Activated naive CD8-positive, alpha-beta T cell (primary cell): ENCODE measurements around the gene ZP1.

ENCODE experiments used
- H3K27ac Mint-ChIP-seq: one replicate; pipeline ENCODE4 v1.8.0; 2021; ENCODE audit warnings: mixed read lengths
- H3K27me3 Mint-ChIP-seq: one replicate; pipeline ENCODE4 v1.8.0; 2021; ENCODE audit warnings: mixed read lengths
- H3K36me3 Mint-ChIP-seq: one replicate; pipeline ENCODE4 v1.8.0; 2021; ENCODE audit warnings: mixed read lengths
- H3K4me1 Mint-ChIP-seq: one replicate; pipeline ENCODE4 v1.8.0; 2021; ENCODE audit warnings: low read depth, mixed read lengths
- H3K4me3 Mint-ChIP-seq: one replicate; pipeline ENCODE4 v1.8.0; 2021; ENCODE audit warnings: mild to moderate bottlenecking, mixed read lengths
- H3K9me3 Mint-ChIP-seq: one replicate; pipeline ENCODE4 v1.8.0; 2021; ENCODE audit warnings: low read depth, mixed read lengths

Gene ZP1

GRCh38 chr11:60840470-60841430 is 26.6 kb upstream of the ZP1 start:
- peaks cover 35% of the 10 kb centered on the region for H3K4me1 Mint-ChIP-seq
- no peaks in the 10 kb centered on the region for H3K27me3 Mint-ChIP-seq
- peak overlapping the region; percentile 94 for H3K4me3 Mint-ChIP-seq
- H3K36me3 Mint-ChIP-seq, result peaks cover 12% of the 10 kb centered on the region
- peak overlapping the region; percentile 94 for H3K27ac Mint-ChIP-seq
- H3K9me3 Mint-ChIP-seq, result no peaks in the 10 kb centered on the region

- H3K4me1 Mint-ChIP-seq, result peaks cover 36% of the 10 kb centered on the region
- H3K36me3 Mint-ChIP-seq, result peaks cover 12% of the 10 kb centered on the region
- H3K9me3 Mint-ChIP-seq, result no peaks in the 10 kb centered on the region
- peak within 1 kb of the TSS; percentile 94 for H3K4me3 Mint-ChIP-seq
- H3K27ac Mint-ChIP-seq, result peak within 1 kb of the TSS; percentile 94
- no peaks in the 10 kb centered on the region for H3K27me3 Mint-ChIP-seq
These were observed 25.3 kb upstream of the ZP1 start, which contains the start of gene CCDC86 for GRCh38 chr11:60841797-60842667. Gene CCDC86, plus strand, starts transcription at chr11:60842113. Its CDS starts 12 bp downstream, at chr11:60842125.

- Mint-ChIP-seq H3K4me1 (peaks cover 33% of the 10 kb centered on the region), H3K9me3 (no peaks in the 10 kb centered on the region), H3K36me3 (peaks cover 12% of the 10 kb centered on the region), H3K27me3 (no peaks in the 10 kb centered on the region), H3K4me3 (peak overlapping the region; percentile 94), H3K27ac (peak overlapping the region; percentile 94)
These were observed 24.4 kb upstream of the ZP1 start for GRCh38 chr11:60842668-60843600.

GRCh38 chr11:60844045-60844869 is 23.1 kb upstream of the ZP1 start:
- no peaks in the 10 kb centered on the region for H3K27me3 Mint-ChIP-seq
- peaks cover 33% of the 10 kb centered on the region for H3K4me1 Mint-ChIP-seq
- peak overlapping the region; percentile 94 for H3K27ac Mint-ChIP-seq
- H3K36me3 Mint-ChIP-seq, result peaks cover 12% of the 10 kb centered on the region
- no peaks in the 10 kb centered on the region for H3K9me3 Mint-ChIP-seq
- H3K4me3 Mint-ChIP-seq, result peak overlapping the region; percentile 94

- Mint-ChIP-seq H3K27ac (peak overlapping the region; percentile 56), H3K36me3 (peaks cover 12% of the 10 kb centered on the region), H3K27me3 (no peaks in the 10 kb centered on the region), H3K4me1 (peaks cover 32% of the 10 kb centered on the region), H3K4me3 (peak overlapping the region; percentile 94), H3K9me3 (no peaks in the 10 kb centered on the region)
These were observed 22.5 kb upstream of the ZP1 start for GRCh38 chr11:60844870-60845221.

GRCh38 chr11:60845338-60845737 is 22.0 kb upstream of the ZP1 start:
- Mint-ChIP-seq H3K4me3 (peak overlapping the region; percentile 94), H3K27ac (peak overlapping the region; percentile 56), H3K27me3 (no peaks in the 10 kb centered on the region), H3K9me3 (no peaks in the 10 kb centered on the region), H3K36me3 (peaks cover 12% of the 10 kb centered on the region), H3K4me1 (peaks cover 32% of the 10 kb centered on the region)

- no peak overlapping the region for H3K27ac Mint-ChIP-seq
- H3K4me3 Mint-ChIP-seq, result no peak overlapping the region
- H3K36me3 Mint-ChIP-seq, result peaks cover 17% of the 10 kb centered on the region
- H3K4me1 Mint-ChIP-seq, result peaks cover 23% of the 10 kb centered on the region
- no peaks in the 10 kb centered on the region for H3K27me3 Mint-ChIP-seq
- no peaks in the 10 kb centered on the region for H3K9me3 Mint-ChIP-seq
These were observed 20.1 kb upstream of the ZP1 start for GRCh38 chr11:60847281-60847680.

- H3K4me1 Mint-ChIP-seq, result peaks cover 23% of the 10 kb centered on the region
- peak overlapping the region; percentile 50 for H3K27ac Mint-ChIP-seq
- H3K9me3 Mint-ChIP-seq, result no peaks in the 10 kb centered on the region
- peaks cover 17% of the 10 kb centered on the region for H3K36me3 Mint-ChIP-seq
- no peak overlapping the region for H3K4me3 Mint-ChIP-seq
- no peaks in the 10 kb centered on the region for H3K27me3 Mint-ChIP-seq
These were observed 19.4 kb upstream of the ZP1 start for GRCh38 chr11:60847896-60848295.

GRCh38 chr11:60848714-60849151 is 18.6 kb upstream of the ZP1 start:
- H3K36me3 Mint-ChIP-seq, result peaks cover 16% of the 10 kb centered on the region
- peaks cover 18% of the 10 kb centered on the region for H3K4me1 Mint-ChIP-seq
- no peak overlapping the region for H3K27ac Mint-ChIP-seq
- H3K27me3 Mint-ChIP-seq, result no peaks in the 10 kb centered on the region
- no peaks in the 10 kb centered on the region for H3K9me3 Mint-ChIP-seq
- H3K4me3 Mint-ChIP-seq, result no peak overlapping the region

GRCh38 chr11:60849641-60850520 is 17.5 kb upstream of the ZP1 start:
- Mint-ChIP-seq H3K36me3 (peaks cover 12% of the 10 kb centered on the region), H3K4me1 (peaks cover 14% of the 10 kb centered on the region), H3K4me3 (no peak overlapping the region), H3K9me3 (no peaks in the 10 kb centered on the region), H3K27ac (no peak overlapping the region), H3K27me3 (no peaks in the 10 kb centered on the region)

- Mint-ChIP-seq H3K27me3 (no peaks in the 10 kb centered on the region), H3K4me3 (no peak overlapping the region), H3K36me3 (peaks cover 10% of the 10 kb centered on the region), H3K4me1 (peaks cover 20% of the 10 kb centered on the region), H3K27ac (peak overlapping the region; percentile 12), H3K9me3 (no peaks in the 10 kb centered on the region)
These were observed 15.8 kb upstream of the ZP1 start for GRCh38 chr11:60851327-60852104.
